ENCODE results near the gene NID1.

GRCh38 chr1:236110137-236110536, 45.2 kb upstream of the NID1 start:
- TF ChIP-seq CTCF (IDR thresholded peaks at IDR 0.05 in 2 of 3, conservative IDR thresholded peaks at IDR 0.05 in 1 of 3; ENCODE audit: insufficient read depth in 2 of 3, low read depth in 1 of 3, low read length in 3 of 3) (no peak), HDAC8 (tag; IDR thresholded peaks at IDR 0.05) (no peak), TCF3 (CRISPR knock-in tag; IDR thresholded peaks at IDR 0.05) (no peak), RBBP5 (IDR thresholded peaks at IDR 0.05; ENCODE audit: borderline replicate concordance, insufficient read depth, low read length, poor library complexity, severe bottlenecking) (no peak), MXI1 (IDR thresholded peaks at IDR 0.05; ENCODE audit: low read depth, low read length) (no peak), FOXP4 (CRISPR knock-in tag; IDR thresholded peaks at IDR 0.05; ENCODE audit: borderline replicate concordance) (no peak), FOXK2 (conservative IDR thresholded peaks at IDR 0.05 in 1 of 2, IDR thresholded peaks at IDR 0.05 in 1 of 2; ENCODE audit: low read depth in 2 of 2) (no peak), TCF7 (IDR thresholded peaks at IDR 0.05; ENCODE audit: borderline replicate concordance) (no peak), BACH1 (tag; IDR thresholded peaks at IDR 0.05) (no peak), LEF1 (IDR thresholded peaks at IDR 0.05) (no peak)

Data from K562 (cell line).